ENCODE data around the gene MAP2K5.

MAP2K5 gene

GRCh38 chr15:67820992-67821783 lies 278.7 kb downstream of the MAP2K5 start:
- no peaks in the 10 kb centered on the region for H3K9me3 ChIP-seq (ENCODE audit: low read depth, low read length)
- DNase-seq (ENCODE audit: low read depth, low spot score): no peak
- H3K27ac ChIP-seq: no peak overlapping the region
- H3K4me3 ChIP-seq: no peak overlapping the region
- TF ChIP-seq FOXP2 (optimal IDR thresholded peaks at IDR 0.05; ENCODE audit: control extremely low read depth, extremely low read length, insufficient read depth) (no peak), EZH2 (IDR thresholded peaks at IDR 0.05) (no peak), POLR2AphosphoS5 (IDR thresholded peaks at IDR 0.05; ENCODE audit: borderline replicate concordance, low read depth, low read length) (no peak)
- no peaks in the 10 kb centered on the region for H3K36me3 ChIP-seq (ENCODE audit: insufficient read depth, low read length)
- H3K9ac ChIP-seq (ENCODE audit: insufficient read length): no peak overlapping the region

GRCh38 chr15:67821784-67822440 lies 279.4 kb downstream of the MAP2K5 start:
- no peaks in the 10 kb centered on the region for H3K36me3 ChIP-seq (ENCODE audit: insufficient read depth, low read length)
- H3K9me3 ChIP-seq (ENCODE audit: low read depth, low read length): no peaks in the 10 kb centered on the region
- H3K27ac ChIP-seq: no peak overlapping the region
- DNase-seq (ENCODE audit: low read depth, low spot score): no peak
- no peak for TF ChIP-seq EZH2 (IDR thresholded peaks at IDR 0.05)
- TF ChIP-seq POLR2AphosphoS5 (IDR thresholded peaks at IDR 0.05; ENCODE audit: borderline replicate concordance, low read depth, low read length): no peak
- no peak for TF ChIP-seq FOXP2 (optimal IDR thresholded peaks at IDR 0.05; ENCODE audit: control extremely low read depth, extremely low read length, insufficient read depth)
- H3K9ac ChIP-seq (ENCODE audit: insufficient read length): no peak overlapping the region
- no peak overlapping the region for H3K4me3 ChIP-seq

GRCh38 chr15:67822537-67823313 lies 280.2 kb downstream of the MAP2K5 start:
- Histone ChIP-seq H3K9ac (ENCODE audit: insufficient read length) (no peak overlapping the region), H3K36me3 (ENCODE audit: insufficient read depth, low read length) (no peaks in the 10 kb centered on the region), H3K4me3 (no peak overlapping the region), H3K9me3 (ENCODE audit: low read depth, low read length) (no peaks in the 10 kb centered on the region), H3K27ac (no peak overlapping the region)
- DNase-seq (ENCODE audit: low read depth, low spot score): no peak
- TF ChIP-seq EZH2 (IDR thresholded peaks at IDR 0.05): no peak
- TF ChIP-seq POLR2AphosphoS5 (IDR thresholded peaks at IDR 0.05; ENCODE audit: borderline replicate concordance, low read depth, low read length): no peak
- no peak for TF ChIP-seq FOXP2 (optimal IDR thresholded peaks at IDR 0.05; ENCODE audit: control extremely low read depth, extremely low read length, insufficient read depth)

GRCh38 chr15:67823314-67824196 lies 281.1 kb downstream of the MAP2K5 start:
- no peak for DNase-seq (ENCODE audit: low read depth, low spot score)
- Histone ChIP-seq H3K9ac (ENCODE audit: insufficient read length) (no peak overlapping the region), H3K36me3 (ENCODE audit: insufficient read depth, low read length) (no peaks in the 10 kb centered on the region), H3K4me3 (peak overlapping the region; percentile 30; the same call in 1 of the 2 replicates), H3K9me3 (ENCODE audit: low read depth, low read length) (no peaks in the 10 kb centered on the region), H3K27ac (no peak overlapping the region)
- TF ChIP-seq POLR2AphosphoS5 (IDR thresholded peaks at IDR 0.05; ENCODE audit: borderline replicate concordance, low read depth, low read length) (no peak), FOXP2 (optimal IDR thresholded peaks at IDR 0.05; ENCODE audit: control extremely low read depth, extremely low read length, insufficient read depth) (no peak), EZH2 (IDR thresholded peaks at IDR 0.05) (no peak)

GRCh38 chr15:67824197-67824968 lies 281.9 kb downstream of the MAP2K5 start:
- no peak overlapping the region for H3K9ac ChIP-seq (ENCODE audit: insufficient read length)
- no peak for DNase-seq (ENCODE audit: low read depth, low spot score)
- no peaks in the 10 kb centered on the region for H3K36me3 ChIP-seq (ENCODE audit: insufficient read depth, low read length)
- no peak for TF ChIP-seq EZH2 (IDR thresholded peaks at IDR 0.05)
- TF ChIP-seq POLR2AphosphoS5 (IDR thresholded peaks at IDR 0.05; ENCODE audit: borderline replicate concordance, low read depth, low read length): no peak
- no peak for TF ChIP-seq FOXP2 (optimal IDR thresholded peaks at IDR 0.05; ENCODE audit: control extremely low read depth, extremely low read length, insufficient read depth)
- H3K27ac ChIP-seq: no peak overlapping the region
- H3K9me3 ChIP-seq (ENCODE audit: low read depth, low read length): no peaks in the 10 kb centered on the region
- H3K4me3 ChIP-seq: no peak overlapping the region

GRCh38 chr15:67824976-67825880 lies 282.7 kb downstream of the MAP2K5 start, which contains the start of gene SKOR1:
TSS of gene SKOR1 (plus strand) at chr15:67825509. CDS start at chr15:67825603, 94 bp downstream.
- H3K4me3 ChIP-seq: peak within 1 kb of the TSS; percentile 62
- H3K36me3 ChIP-seq (ENCODE audit: insufficient read depth, low read length): no peaks in the 10 kb centered on the region
- no peaks in the 10 kb centered on the region for H3K9me3 ChIP-seq (ENCODE audit: low read depth, low read length)
- TF ChIP-seq EZH2 (IDR thresholded peaks at IDR 0.05) (no peak), POLR2AphosphoS5 (IDR thresholded peaks at IDR 0.05; ENCODE audit: borderline replicate concordance, low read depth, low read length) (no peak), FOXP2 (optimal IDR thresholded peaks at IDR 0.05; ENCODE audit: control extremely low read depth, extremely low read length, insufficient read depth) (no peak)
- H3K9ac ChIP-seq (ENCODE audit: insufficient read length): no peak within 1 kb of the TSS
- no peak within 1 kb of the TSS for H3K27ac ChIP-seq
- DNase-seq (ENCODE audit: low read depth, low spot score): no peak

Data from SK-N-MC (cell line).